GM23338 (cell line): ENCODE results near the gene PTPRN2. TPM values are rescaled to one million over a fixed set of nuclear protein-coding genes. Genes with fewer than 3 reads are reported as not detected.
A peak's percentile ranks its signal among the peaks of the same experiment; 100 is the strongest.

Experiments
- ATAC-seq: fragments of 200-7000 bp; cut with Tn5 transposase; 3 replicates; pipeline ENCODE4 v1.9.1; 2020
- DNase-seq: peaks from one replicate; pipeline ENCODE4 v3.0.0-alpha.2; 2015; ENCODE audit warnings: low spot score
- H2AFZ ChIP-seq: fragments of 200-600 bp; sonication (generic); 2 replicates; pipeline ENCODE4 v1.8.0; 2016; ENCODE audit warnings: antibody characterized with exemption, mild to moderate bottlenecking, moderate library complexity
- H3F3A ChIP-seq: fragments of 200-600 bp; sonication (generic); replicated peaks from 2 replicates; pipeline ENCODE4 v1.8.0; 2017; ENCODE audit warnings: antibody characterized with exemption, mixed run types, low read depth
- H3K27ac ChIP-seq: fragments of 200-600 bp; sonication (generic); 2 replicates; pipeline ENCODE4 v1.6.1; 2016; ENCODE audit warnings: low read depth
- H3K27me3 ChIP-seq: fragments of 200-600 bp; sonication (generic); 2 replicates; pipeline ENCODE4 v1.8.0; 2016; ENCODE audit warnings: mild to moderate bottlenecking, mixed run types, moderate library complexity; ENCODE audit not compliant: insufficient read depth
- H3K36me3 ChIP-seq: fragments of 200-600 bp; sonication (generic); 2 replicates; pipeline ENCODE4 v1.8.0; 2016; ENCODE audit warnings: mild to moderate bottlenecking; ENCODE audit not compliant: insufficient read depth
- H3K4me1 ChIP-seq: fragments of 200-600 bp; sonication (generic); 2 replicates; pipeline ENCODE4 v1.8.0; 2016; ENCODE audit warnings: mild to moderate bottlenecking, moderate library complexity; ENCODE audit not compliant: insufficient read depth
- H3K4me2 ChIP-seq: fragments of 200-600 bp; sonication (generic); 2 replicates; pipeline ENCODE4 v1.7.1; 2017; ENCODE audit warnings: mixed run types
- H3K4me3 ChIP-seq: fragments of 200-600 bp; sonication (generic); 2 replicates; pipeline ENCODE4 v1.6.1; 2016; ENCODE audit warnings: mixed run types
- H3K79me2 ChIP-seq: fragments of 200-600 bp; sonication (generic); replicated peaks from 2 replicates; pipeline ENCODE4 v1.8.0; 2017; ENCODE audit warnings: mild to moderate bottlenecking; ENCODE audit not compliant: insufficient read depth
- H3K9me2 ChIP-seq: fragments of 200-600 bp; sonication (generic); 2 replicates; pipeline ENCODE4 v1.8.0; 2017; ENCODE audit not compliant: insufficient read depth
- H4K20me1 ChIP-seq: fragments of 200-600 bp; sonication (generic); replicated peaks from 2 replicates; pipeline ENCODE4 v1.8.0; 2017; ENCODE audit warnings: mild to moderate bottlenecking; ENCODE audit not compliant: insufficient read depth
- H3K27ac Mint-ChIP-seq: 2 replicates; pipeline ENCODE4 v1.8.0; 2020; ENCODE audit warnings: inconsistent platforms, mild to moderate bottlenecking, moderate library complexity, mixed read lengths
- H3K27me3 Mint-ChIP-seq: 3 replicates; pipeline ENCODE4 v1.8.0; 2022; ENCODE audit warnings: low read depth, mild to moderate bottlenecking, moderate library complexity, mixed read lengths, inconsistent platforms; ENCODE audit not compliant: insufficient read depth, poor library complexity
- H3K36me3 Mint-ChIP-seq: 3 replicates; pipeline ENCODE4 v1.8.0; 2021; ENCODE audit warnings: low read depth, mild to moderate bottlenecking, inconsistent platforms, moderate library complexity, mixed read lengths
- H3K4me1 Mint-ChIP-seq: 3 replicates; pipeline ENCODE4 v1.8.0; 2020; ENCODE audit warnings: mild to moderate bottlenecking, inconsistent platforms, mixed read lengths
- H3K4me3 Mint-ChIP-seq: 3 replicates; pipeline ENCODE4 v1.8.0; 2021; ENCODE audit warnings: moderate library complexity, mild to moderate bottlenecking, inconsistent platforms, mixed read lengths
- H3K9me3 Mint-ChIP-seq: 3 replicates; pipeline ENCODE4 v1.8.0; 2020; ENCODE audit warnings: moderate library complexity, mild to moderate bottlenecking, inconsistent platforms, mixed read lengths
- CTCF ChIP-seq, 2 experiments: fragments of 200-600 bp in 1 of 2; sonication (generic) in 1 of 2; conservative IDR thresholded peaks; 2 replicates each; pipeline versions ENCODE4 v1.5.1 to v1.6.1; 2016 to 2017; ENCODE audit warnings: antibody characterized with exemption in 2 of 2, low read depth in 2 of 2, mild to moderate bottlenecking in 2 of 2, moderate library complexity in 1 of 2
- EZH2 ChIP-seq: fragments of 200-600 bp; sonication (generic); IDR thresholded peaks from one replicate; pipeline ENCODE4 v1.8.0; 2017; ENCODE audit warnings: antibody characterized with exemption, mild to moderate bottlenecking, low read depth; ENCODE audit not compliant: unreplicated experiment
- EZH2phosphoT487 ChIP-seq: fragments of 200-600 bp; sonication (generic); IDR thresholded peaks from one replicate; pipeline ENCODE4 v1.8.1; 2018; ENCODE audit warnings: antibody characterized with exemption; ENCODE audit not compliant: unreplicated experiment
- JUNB ChIP-seq: IDR thresholded peaks from one replicate; pipeline ENCODE4 v1.6.1; 2016; ENCODE audit warnings: antibody characterized with exemption; ENCODE audit not compliant: unreplicated experiment
- NANOG ChIP-seq: IDR thresholded peaks from 2 replicates; pipeline ENCODE4 v1.6.1; 2016; ENCODE audit warnings: antibody characterized with exemption, borderline replicate concordance
- POLR2AphosphoS5 ChIP-seq: IDR thresholded peaks from 2 replicates; pipeline ENCODE4 v1.6.1; 2016; ENCODE audit warnings: antibody characterized with exemption, low read depth
- STAT1 ChIP-seq: IDR thresholded peaks from one replicate; pipeline ENCODE4 v1.6.1; 2016; ENCODE audit warnings: antibody characterized with exemption; ENCODE audit not compliant: unreplicated experiment
- ZNF114 ChIP-seq: fragments of 250-450 bp; sonication (Bioruptor Pico); IDR thresholded peaks from 2 replicates; pipeline ENCODE4 v1.5.0; 2020; ENCODE audit warnings: mild to moderate bottlenecking, moderate library complexity
- polyA plus RNA-seq: library from polyadenylated mRNA; unstranded; fragments of >200 nt; fragmentation: Nextera tagmentation; extraction: Ambion mirVana; gene quantifications from 2 replicates; pipeline ENCODE4 v1.2.1, GENCODE V29; 2016
- total RNA-seq: library from RNA; depleted of rRNA; stranded (reverse); fragments of >200 nt; shearing (Covaris generic); gene quantifications from 2 replicates; pipeline ENCODE4 v1.2.3, GENCODE V29; 2014
- TF ChIP-seq, protein P1 (sequence below): IDR thresholded peaks from 2 replicates; pipeline ENCODE4 v1.6.1; 2016; ENCODE audit warnings: antibody characterized with exemption
- TF ChIP-seq, protein P2 (sequence below): IDR thresholded peaks from one replicate; pipeline ENCODE4 v1.6.1; 2018; ENCODE audit warnings: antibody characterized with exemption; ENCODE audit not compliant: unreplicated experiment

PTPRN2 gene
- total and polyA plus RNA-seq, 2 experiments from 2014 or later, result 0.87 to 4.0 TPM

DNA sequence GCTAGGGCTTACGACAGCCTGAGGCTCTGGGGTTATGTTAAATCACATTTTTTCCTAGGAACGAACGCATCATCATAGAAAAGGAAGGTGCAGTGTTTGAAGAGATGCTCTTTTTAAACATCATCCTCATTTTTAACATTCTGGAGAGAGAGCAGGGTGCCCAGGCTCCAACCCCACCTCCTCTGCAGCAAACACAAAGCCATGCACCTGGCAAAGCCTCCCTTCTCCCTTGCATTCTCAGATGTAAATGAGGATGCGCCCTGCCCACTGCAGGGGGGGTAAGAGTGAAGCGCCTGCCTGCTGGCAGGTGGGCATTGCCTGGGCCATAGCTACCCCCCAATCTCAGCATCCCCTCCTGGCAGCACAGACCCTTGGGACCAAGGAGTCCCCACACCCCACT is 92.4 kb downstream of the PTPRN2 start (continued):
- TF ChIP-seq EZH2 (no peak), ZNF114 (CRISPR knock-in tag) (no peak)
- TF ChIP-seq, protein P1, sequence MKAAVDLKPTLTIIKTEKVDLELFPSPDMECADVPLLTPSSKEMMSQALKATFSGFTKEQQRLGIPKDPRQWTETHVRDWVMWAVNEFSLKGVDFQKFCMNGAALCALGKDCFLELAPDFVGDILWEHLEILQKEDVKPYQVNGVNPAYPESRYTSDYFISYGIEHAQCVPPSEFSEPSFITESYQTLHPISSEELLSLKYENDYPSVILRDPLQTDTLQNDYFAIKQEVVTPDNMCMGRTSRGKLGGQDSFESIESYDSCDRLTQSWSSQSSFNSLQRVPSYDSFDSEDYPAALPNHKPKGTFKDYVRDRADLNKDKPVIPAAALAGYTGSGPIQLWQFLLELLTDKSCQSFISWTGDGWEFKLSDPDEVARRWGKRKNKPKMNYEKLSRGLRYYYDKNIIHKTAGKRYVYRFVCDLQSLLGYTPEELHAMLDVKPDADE, result no peak

DNA sequence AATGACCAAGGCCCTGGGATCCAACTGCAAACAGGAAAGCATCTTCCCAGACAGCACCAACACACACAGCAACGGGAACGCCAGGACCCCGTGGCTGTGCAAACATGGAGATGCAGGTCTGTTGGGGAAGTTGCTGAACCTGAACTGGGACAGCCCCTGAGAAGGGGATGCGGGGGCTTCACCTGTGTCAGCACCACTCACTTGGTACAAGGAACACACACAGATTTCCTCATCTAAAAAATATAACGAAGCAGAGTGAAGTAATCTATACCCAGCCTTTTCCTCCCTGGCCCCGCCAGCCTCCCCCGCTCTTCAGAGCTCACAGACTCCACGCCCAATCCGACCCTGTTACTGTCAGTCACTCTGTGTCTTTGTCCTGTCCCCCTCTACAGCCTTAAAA is 93.0 kb downstream of the PTPRN2 start:
- H2AFZ ChIP-seq, result no peak overlapping the region
- no peaks in the 10 kb centered on the region for H3K27me3 ChIP-seq
- ATAC-seq (0 out of 3 replicates have a peak, but pooled peaks have one; percentile 4), DNase-seq (no peak)
- no peaks in the 10 kb centered on the region for H3K36me3 ChIP-seq
- Mint-ChIP-seq H3K4me1 (peaks cover 35% of the 10 kb centered on the region), H3K4me3 (peak overlapping the region; percentile 61; the same call in 2 of the 3 replicates), H3K27me3 (peaks cover 15% of the 10 kb centered on the region), H3K36me3 (peaks cover 12% of the 10 kb centered on the region), H3K9me3 (peaks cover 61% of the 10 kb centered on the region), H3K27ac (no peak overlapping the region)
- no peak overlapping the region for H3K4me3 ChIP-seq
- no peak overlapping the region for H3K27ac ChIP-seq
- H4K20me1 ChIP-seq, result no peaks in the 10 kb centered on the region
- peak overlapping the region; percentile 86; the same call in 1 of the 2 replicates for H3K4me2 ChIP-seq
- H3K79me2 ChIP-seq, result no peaks in the 10 kb centered on the region
- H3K9me2 ChIP-seq, result no peaks in the 10 kb centered on the region
- TF ChIP-seq, protein P1, result no peak
- TF ChIP-seq ZNF114 (CRISPR knock-in tag) (no peak), EZH2phosphoT487 (no peak), CTCF (conservative IDR thresholded peaks at IDR 0.05; ENCODE audit: low read depth in 2 of 2) (no peak), POLR2AphosphoS5 (no peak), NANOG (no peak), JUNB (no peak), STAT1 (no peak)
- TF ChIP-seq, protein P2, sequence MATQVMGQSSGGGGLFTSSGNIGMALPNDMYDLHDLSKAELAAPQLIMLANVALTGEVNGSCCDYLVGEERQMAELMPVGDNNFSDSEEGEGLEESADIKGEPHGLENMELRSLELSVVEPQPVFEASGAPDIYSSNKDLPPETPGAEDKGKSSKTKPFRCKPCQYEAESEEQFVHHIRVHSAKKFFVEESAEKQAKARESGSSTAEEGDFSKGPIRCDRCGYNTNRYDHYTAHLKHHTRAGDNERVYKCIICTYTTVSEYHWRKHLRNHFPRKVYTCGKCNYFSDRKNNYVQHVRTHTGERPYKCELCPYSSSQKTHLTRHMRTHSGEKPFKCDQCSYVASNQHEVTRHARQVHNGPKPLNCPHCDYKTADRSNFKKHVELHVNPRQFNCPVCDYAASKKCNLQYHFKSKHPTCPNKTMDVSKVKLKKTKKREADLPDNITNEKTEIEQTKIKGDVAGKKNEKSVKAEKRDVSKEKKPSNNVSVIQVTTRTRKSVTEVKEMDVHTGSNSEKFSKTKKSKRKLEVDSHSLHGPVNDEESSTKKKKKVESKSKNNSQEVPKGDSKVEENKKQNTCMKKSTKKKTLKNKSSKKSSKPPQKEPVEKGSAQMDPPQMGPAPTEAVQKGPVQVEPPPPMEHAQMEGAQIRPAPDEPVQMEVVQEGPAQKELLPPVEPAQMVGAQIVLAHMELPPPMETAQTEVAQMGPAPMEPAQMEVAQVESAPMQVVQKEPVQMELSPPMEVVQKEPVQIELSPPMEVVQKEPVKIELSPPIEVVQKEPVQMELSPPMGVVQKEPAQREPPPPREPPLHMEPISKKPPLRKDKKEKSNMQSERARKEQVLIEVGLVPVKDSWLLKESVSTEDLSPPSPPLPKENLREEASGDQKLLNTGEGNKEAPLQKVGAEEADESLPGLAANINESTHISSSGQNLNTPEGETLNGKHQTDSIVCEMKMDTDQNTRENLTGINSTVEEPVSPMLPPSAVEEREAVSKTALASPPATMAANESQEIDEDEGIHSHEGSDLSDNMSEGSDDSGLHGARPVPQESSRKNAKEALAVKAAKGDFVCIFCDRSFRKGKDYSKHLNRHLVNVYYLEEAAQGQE, result no peak
- H3K4me1 ChIP-seq, result peaks cover 33% of the 10 kb centered on the region
- 0 out of 2 replicates have a peak, but pooled peaks cover 10% of the 10 kb centered on the region for H3F3A ChIP-seq
